Body of pancreas (tissue), 4 donors: ENCODE data around the gene MTF1. TPM values are rescaled to one million over a fixed set of nuclear protein-coding genes. Genes with fewer than 3 reads are reported as not detected.

ENCODE experiments used
- ATAC-seq: fragments of 150-250 bp; one replicate; pipeline ENCODE4 v1.9.1; 2016
- DNase-seq, 4 donors: peaks; one replicate each; pipeline ENCODE4 v3.0.0-alpha.2; 2019
- H3K27ac ChIP-seq, 4 donors: fragments of 200-600 bp; sonication (generic); 1 replicate in 3 of 4; 2 replicates in 1 of 4; pipeline versions ENCODE4 v1.5.1 to v1.6.1; 2016 to 2019; ENCODE audit warnings: mild to moderate bottlenecking in 1 of 4, mixed read lengths in 1 of 4, moderate library complexity in 1 of 4
- H3K27me3 ChIP-seq, 2 donors: fragments of 200-600 bp; sonication (generic); one replicate each; pipeline ENCODE4 v1.6.0; 2016; ENCODE audit warnings: mild to moderate bottlenecking in 1 of 2
- H3K36me3 ChIP-seq, 2 donors: fragments of 200-600 bp; sonication (generic); replicated peaks in 1 of 2; 2 replicates each; pipeline ENCODE4 v1.5.1; 2016; ENCODE audit warnings: low read depth in 2 of 2; ENCODE audit not compliant: insufficient read depth in 1 of 2
- H3K4me1 ChIP-seq: fragments of 200-600 bp; sonication (generic); one replicate; pipeline ENCODE4 v1.6.0; 2016
- H3K4me3 ChIP-seq, 2 donors: fragments of 200-600 bp; sonication (generic); 1 replicate in 1 of 2; 2 replicates in 1 of 2; pipeline ENCODE4 v1.5.1; 2016 to 2019
- H3K9me3 ChIP-seq, 3 donors: fragments of 200-600 bp; sonication (generic); 1 replicate in 2 of 3; 2 replicates in 1 of 3; pipeline ENCODE4 v1.5.1; 2016
- CTCF ChIP-seq, 7 experiments: fragments of 450-650 bp in 4 of 7; fragments of 200-600 bp in 3 of 7; sonication (generic) in 3 of 7; IDR thresholded peaks; one replicate each; pipeline ENCODE4 v1.5.1; 2016 to 2019; ENCODE audit warnings: antibody characterized with exemption in 7 of 7
- POLR2A ChIP-seq, 3 donors: fragments of 450-650 bp; IDR thresholded peaks; one replicate each; pipeline ENCODE4 v1.6.1; 2016; ENCODE audit warnings: antibody characterized with exemption in 3 of 3, mild to moderate bottlenecking in 2 of 3
- WGBS, 2 donors: methylation state at CpG; one replicate each; pipeline ENCODE4 v1.1.5; 2017; 5-methylcytosine and 5-hydroxymethylcytosine counted together
- intact Hi-C: fragments of 100-400 bp; cut with DNase I; formaldehyde crosslinking; loops from one replicate; pipeline ENCODE4 v1.15.1; 2023
- total RNA-seq, 2 donors: library from RNA; depleted of rRNA; stranded (reverse); fragments of >200 nt; gene quantifications; one replicate each; pipeline ENCODE4 v1.1.0, GENCODE V29; 2016

Gene MTF1
- total RNA-seq, 2 donors from 2014 or later: 1.3 to 3.9 TPM

GRCh38 chr1:37828410-37829074 lies 30.9 kb downstream of the MTF1 start:
- ATAC-seq (no peak), DNase-seq (no peak)
- no peaks in the 10 kb centered on the region for H3K9me3 ChIP-seq
- intact Hi-C loops: no loop called here
- TF ChIP-seq CTCF (IDR thresholded peaks at IDR 0.05): no peak
- TF ChIP-seq POLR2A (IDR thresholded peaks at IDR 0.05): no peak
- peaks cover 6 to 8% of the 10 kb centered on the region in 2 donors for H3K36me3 ChIP-seq
- H3K4me3 ChIP-seq: no peak overlapping the region
- no peaks in the 10 kb centered on the region for H3K4me1 ChIP-seq
- 87 to 92% methylated on average over 12 of the region's 12 CpGs for WGBS, 2 donors
- H3K27ac ChIP-seq: no peak overlapping the region
- no peaks in the 10 kb centered on the region for H3K27me3 ChIP-seq

GRCh38 chr1:37825506-37825905 lies 33.9 kb downstream of the MTF1 start:
- no peak for ATAC-seq

GRCh38 chr1:37824001-37824400 lies 35.4 kb downstream of the MTF1 start:
- TF ChIP-seq CTCF (IDR thresholded peaks at IDR 0.05): no peak
- ATAC-seq (no peak), DNase-seq (no peak)
- H3K36me3 ChIP-seq: peaks cover 10 to 18% of the 10 kb centered on the region in 2 donors
- no peak overlapping the region for H3K4me3 ChIP-seq
- no peak overlapping the region for H3K27ac ChIP-seq
- H3K4me1 ChIP-seq: no peaks in the 10 kb centered on the region
- H3K27me3 ChIP-seq: no peaks in the 10 kb centered on the region
- WGBS, 2 donors: 96 to 98% methylated on average over 2 of the region's 2 CpGs
- no peaks in the 10 kb centered on the region for H3K9me3 ChIP-seq
- intact Hi-C loops: no loop called here

More at GRCh38 chr1:37825506-37825905, 33.9 kb downstream of the MTF1 start:
- Histone ChIP-seq H3K9me3 (no peaks in the 10 kb centered on the region), H3K4me1 (no peaks in the 10 kb centered on the region), H3K27ac (no peak overlapping the region), H3K36me3 (peaks cover 10 to 18% of the 10 kb centered on the region in 2 donors), H3K4me3 (no peak overlapping the region), H3K27me3 (no peaks in the 10 kb centered on the region)
- intact Hi-C loops: no loop called here
- 67 to 72% methylated on average over 2 of the region's 2 CpGs for WGBS, 2 donors
- no peak for TF ChIP-seq POLR2A (IDR thresholded peaks at IDR 0.05)
- DNase-seq: no peak

- TF ChIP-seq CTCF (IDR thresholded peaks at IDR 0.05) (no peak), POLR2A (IDR thresholded peaks at IDR 0.05) (no peak)
- no peaks in the 10 kb centered on the region for H3K4me1 ChIP-seq
- no peak for DNase-seq
- 88 to 92% methylated on average over 9 of the region's 9 CpGs for WGBS, 2 donors
- peaks cover 10 to 18% of the 10 kb centered on the region in 2 donors for H3K36me3 ChIP-seq
- ATAC-seq: no peak
- no peak overlapping the region for H3K27ac ChIP-seq
- H3K27me3 ChIP-seq: no peaks in the 10 kb centered on the region
- intact Hi-C loops: no loop called here
- H3K9me3 ChIP-seq: no peaks in the 10 kb centered on the region
- H3K4me3 ChIP-seq: no peak overlapping the region
Observed at GRCh38 chr1:37822906-37823815, 36.2 kb downstream of the MTF1 start.

GRCh38 chr1:37821481-37821880 lies 37.9 kb downstream of the MTF1 start:
- DNase-seq: no peak
- 85 to 90% methylated on average over 2 of the region's 2 CpGs for WGBS, 2 donors
- H3K36me3 ChIP-seq: peaks cover 10 to 18% of the 10 kb centered on the region in 2 donors

More at GRCh38 chr1:37821481-37821880, 37.9 kb downstream of the MTF1 start:
- H3K27ac ChIP-seq: no peak overlapping the region
- no peak overlapping the region for H3K4me3 ChIP-seq
- peaks cover 8% of the 10 kb centered on the region for H3K4me1 ChIP-seq
- H3K27me3 ChIP-seq: no peaks in the 10 kb centered on the region
- no peaks in the 10 kb centered on the region for H3K9me3 ChIP-seq
- intact Hi-C loops: no loop called here
- TF ChIP-seq CTCF (IDR thresholded peaks at IDR 0.05): no peak
- TF ChIP-seq POLR2A (IDR thresholded peaks at IDR 0.05): no peak
- no peak for ATAC-seq
